Peyer's patch (tissue), 4 donors: Measurements from ENCODE around the gene FAM107B.

ENCODE experiments used
- POLR2A ChIP-seq, 2 donors: fragments of 450-650 bp; IDR thresholded peaks; one replicate each; pipeline ENCODE4 v1.5.1; 2017; ENCODE audit warnings: antibody characterized with exemption in 2 of 2, mild to moderate bottlenecking in 2 of 2, moderate library complexity in 2 of 2
- TF ChIP-seq, protein P1 (sequence below), 6 experiments: fragments of 450-650 bp in 4 of 6; fragments of 200-600 bp in 2 of 6; sonication (generic) in 1 of 6; IDR thresholded peaks; one replicate each; pipeline ENCODE4 v1.5.1; 2017 to 2019; ENCODE audit warnings: antibody characterized with exemption in 6 of 6, mild to moderate bottlenecking in 3 of 6, moderate library complexity in 1 of 6

DNA sequence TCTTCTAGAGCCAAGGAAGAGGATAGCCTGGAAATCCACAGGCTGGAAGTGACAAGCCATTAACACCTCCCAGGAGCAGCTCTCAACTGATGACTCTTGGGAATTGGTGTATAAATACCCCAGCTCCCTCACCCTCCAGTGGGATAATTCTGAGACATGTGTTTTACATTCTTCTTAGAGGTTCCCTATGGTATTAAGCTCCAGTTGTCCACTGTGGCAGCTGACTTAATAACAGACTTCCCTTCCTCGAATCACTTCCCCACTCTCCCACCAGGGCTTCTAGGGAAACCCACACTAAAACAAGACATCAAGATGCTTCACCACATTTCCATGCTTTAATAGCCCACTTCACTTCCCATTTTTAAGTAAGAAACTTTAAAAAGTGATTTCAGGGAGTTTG lies 47.2 kb downstream of the FAM107B start:
- TF ChIP-seq, protein P1, sequence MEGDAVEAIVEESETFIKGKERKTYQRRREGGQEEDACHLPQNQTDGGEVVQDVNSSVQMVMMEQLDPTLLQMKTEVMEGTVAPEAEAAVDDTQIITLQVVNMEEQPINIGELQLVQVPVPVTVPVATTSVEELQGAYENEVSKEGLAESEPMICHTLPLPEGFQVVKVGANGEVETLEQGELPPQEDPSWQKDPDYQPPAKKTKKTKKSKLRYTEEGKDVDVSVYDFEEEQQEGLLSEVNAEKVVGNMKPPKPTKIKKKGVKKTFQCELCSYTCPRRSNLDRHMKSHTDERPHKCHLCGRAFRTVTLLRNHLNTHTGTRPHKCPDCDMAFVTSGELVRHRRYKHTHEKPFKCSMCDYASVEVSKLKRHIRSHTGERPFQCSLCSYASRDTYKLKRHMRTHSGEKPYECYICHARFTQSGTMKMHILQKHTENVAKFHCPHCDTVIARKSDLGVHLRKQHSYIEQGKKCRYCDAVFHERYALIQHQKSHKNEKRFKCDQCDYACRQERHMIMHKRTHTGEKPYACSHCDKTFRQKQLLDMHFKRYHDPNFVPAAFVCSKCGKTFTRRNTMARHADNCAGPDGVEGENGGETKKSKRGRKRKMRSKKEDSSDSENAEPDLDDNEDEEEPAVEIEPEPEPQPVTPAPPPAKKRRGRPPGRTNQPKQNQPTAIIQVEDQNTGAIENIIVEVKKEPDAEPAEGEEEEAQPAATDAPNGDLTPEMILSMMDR (IDR thresholded peaks at IDR 0.05) = no peak
- TF ChIP-seq POLR2A (IDR thresholded peaks at IDR 0.05) = no peak
